Stimulated activated CD4-positive, alpha-beta T cell treated with anti-CD3 and anti-CD28 coated beads, TNF-alpha, amount 100 ng/mL, for 24 hours (primary cell): ENCODE results near the gene HGF.

Experiments
- DNase-seq, 3 experiments: peaks; one replicate each; pipeline ENCODE4 v3.0.0-alpha.2; 2020; ENCODE audit warnings: low read depth in 3 of 3

Gene HGF

DNA sequence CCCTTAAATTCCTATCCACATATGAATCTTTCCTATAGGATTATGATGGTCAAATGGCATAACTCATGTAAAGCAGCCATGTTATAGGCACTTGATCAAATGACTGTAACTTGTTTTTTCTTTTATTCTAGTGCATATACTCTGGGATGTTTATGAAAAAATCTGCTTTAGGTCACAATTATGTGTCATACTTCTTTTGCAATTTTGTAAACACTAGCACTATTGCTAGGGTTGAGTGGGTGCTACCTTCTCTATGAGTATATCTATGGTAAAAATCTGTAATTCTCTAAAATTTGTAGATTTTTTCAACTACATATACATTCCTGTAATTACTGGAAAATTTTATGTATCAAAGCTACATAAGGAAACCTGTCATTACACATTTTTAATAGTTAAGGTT lies 50.0 kb downstream of the HGF start:
- DNase-seq = no peak

DNA sequence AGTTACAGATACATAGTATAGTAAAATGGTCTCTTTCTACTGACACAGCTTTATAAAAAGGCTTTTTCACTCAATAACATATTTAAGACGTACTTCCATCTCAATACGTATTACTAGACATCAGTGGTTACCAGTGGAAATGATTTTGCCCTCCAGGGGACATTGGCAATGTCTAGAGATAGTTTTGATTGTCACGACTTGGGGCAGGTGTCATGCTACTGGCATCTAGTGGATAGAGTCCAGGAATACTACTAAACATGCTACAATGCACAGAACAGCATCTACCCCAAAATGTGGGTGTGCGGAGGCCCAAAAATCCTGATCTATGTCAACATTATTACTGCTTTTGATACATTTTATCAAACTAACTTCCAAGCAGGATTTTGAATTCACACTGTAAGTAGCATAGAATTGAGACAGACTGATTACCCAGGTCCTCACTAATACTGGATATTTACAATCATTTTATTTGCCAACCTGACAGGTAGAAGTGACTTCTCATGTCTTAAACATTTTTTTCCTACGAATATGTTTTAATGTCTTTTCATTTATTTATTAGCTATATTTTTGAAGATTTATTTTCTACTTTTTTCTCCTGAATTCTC lies 53.8 kb downstream of the HGF start:
- no peak for DNase-seq

DNA sequence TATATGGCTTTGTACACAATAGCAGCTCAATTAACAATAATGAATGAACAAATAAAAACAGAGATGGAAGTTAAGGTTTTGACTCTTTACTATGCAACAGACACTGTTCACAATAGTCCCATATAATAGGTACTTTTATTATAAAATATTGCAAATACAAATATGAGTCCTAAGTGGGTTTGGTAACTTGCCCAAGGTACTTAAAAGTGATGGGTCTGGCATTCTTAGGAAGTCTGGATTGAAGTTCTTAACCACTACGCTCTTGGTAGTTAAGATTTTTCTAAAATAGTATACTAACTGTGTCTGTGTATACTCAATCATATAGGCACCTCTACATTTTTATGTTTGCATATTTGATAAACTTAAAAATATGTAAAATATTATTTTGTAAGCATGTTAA lies 55.5 kb downstream of the HGF start:
- DNase-seq = no peak

DNA sequence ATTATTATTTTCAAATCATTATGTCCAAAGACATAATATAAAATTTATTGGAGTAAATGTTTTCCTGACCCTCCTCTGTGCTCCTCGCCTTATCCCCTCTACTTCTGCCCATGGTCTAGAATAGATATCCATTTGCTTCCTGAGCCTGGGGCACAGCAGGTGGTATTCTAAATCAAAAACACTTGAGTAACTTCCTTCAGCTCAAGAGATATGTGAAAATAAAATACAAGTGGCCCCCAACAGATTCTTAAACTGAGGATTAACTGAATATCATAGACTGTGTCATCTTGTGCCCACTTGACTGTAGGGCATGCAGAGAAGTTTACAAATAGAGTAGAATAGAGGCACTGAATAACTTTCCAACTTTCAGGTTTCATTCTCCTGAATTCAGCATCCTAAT lies 59.1 kb downstream of the HGF start:
- no peak for DNase-seq

DNA sequence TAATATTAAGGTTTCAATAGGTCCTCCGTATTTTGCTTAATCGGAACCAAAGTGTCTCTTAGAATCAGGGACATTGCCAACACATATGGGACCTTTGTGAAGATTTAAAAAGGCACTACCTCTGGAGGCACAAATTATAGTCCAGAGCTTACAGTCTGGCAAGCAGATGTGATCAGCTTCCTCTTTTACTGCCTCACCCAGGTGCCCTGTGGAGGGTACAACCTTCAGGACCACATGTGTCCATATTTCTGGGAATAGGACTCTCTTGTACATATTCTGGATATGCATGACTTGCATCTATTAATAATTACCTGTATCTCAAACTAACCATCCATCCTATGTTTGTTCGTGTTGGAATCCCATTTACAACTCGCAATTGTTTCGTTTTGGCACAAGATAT lies 60.0 kb downstream of the HGF start:
- DNase-seq = no peak

DNA sequence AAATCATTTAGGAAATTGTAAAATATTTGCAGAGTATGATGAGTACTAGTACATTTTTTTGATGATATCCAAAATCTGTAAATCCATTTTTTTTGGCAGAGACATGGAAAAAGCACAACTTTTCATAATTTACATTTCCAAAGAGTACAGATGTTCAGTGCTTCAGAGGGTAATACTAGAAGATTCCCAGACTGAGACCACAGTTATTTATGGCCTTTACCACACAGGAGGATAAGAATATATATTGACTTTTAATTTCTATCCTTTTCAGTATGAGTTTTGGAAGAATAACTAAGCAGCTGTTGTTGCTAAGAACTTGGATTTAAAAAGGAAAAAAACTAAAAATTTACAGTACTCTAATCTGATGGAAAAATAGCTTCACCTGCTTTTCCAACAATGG lies 61.9 kb downstream of the HGF start:
- DNase-seq = no peak

DNA sequence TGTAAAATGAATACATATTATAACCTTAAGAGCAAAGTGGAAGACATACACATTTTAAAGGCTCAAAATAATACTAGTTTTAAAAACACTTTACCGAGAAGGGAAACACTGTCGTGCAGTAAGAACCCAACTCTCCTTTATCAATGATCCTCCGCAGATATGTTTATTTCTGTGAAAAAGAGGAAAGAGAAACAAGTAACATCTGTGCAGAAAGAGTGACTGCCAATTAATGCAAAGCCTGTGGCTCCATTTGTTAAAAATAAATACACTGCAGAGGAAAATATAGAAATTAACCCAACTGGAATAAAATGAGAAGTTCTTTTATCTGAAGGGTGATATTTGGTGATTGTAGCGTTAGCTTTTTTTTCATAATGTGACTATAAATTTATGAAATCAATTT lies 62.7 kb downstream of the HGF start:
- DNase-seq = no peak

DNA sequence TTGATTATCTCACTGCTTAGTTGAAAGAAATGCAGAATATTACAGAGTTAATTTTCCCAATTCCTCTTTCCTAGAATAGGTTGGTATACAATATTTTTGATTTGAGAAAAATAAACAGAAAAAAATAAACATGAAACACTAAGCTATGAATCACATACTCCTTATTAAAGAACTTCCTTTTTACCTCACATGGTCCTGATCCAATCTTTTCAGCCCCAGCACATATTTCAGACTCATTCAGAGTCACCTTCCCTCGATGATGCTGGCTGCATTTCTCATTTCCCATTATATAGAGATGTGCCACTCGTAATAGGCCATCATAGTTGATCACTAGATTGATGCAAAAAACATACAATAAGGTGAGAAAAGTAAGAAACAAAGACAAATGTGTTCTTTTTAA lies 64.6 kb downstream of the HGF start:
- DNase-seq = no peak

DNA sequence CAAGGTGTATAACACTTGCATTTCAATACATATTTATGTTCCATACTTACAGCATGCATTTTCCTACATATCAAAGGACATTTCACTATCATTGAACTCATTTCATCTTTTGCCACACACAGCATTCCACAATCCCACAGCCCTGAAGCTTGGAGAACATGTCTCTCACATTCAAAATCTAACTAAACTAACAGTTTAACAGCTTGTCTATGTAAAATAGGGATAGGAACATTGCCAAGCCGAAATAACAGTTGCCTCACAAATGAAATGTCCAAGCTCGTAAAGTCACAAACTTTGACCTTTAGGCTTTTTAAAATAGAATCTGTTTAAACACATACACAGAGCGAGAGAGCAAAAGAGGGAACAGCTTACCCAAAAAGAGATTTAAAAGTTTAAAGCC lies 65.3 kb downstream of the HGF start:
- no peak for DNase-seq

DNA sequence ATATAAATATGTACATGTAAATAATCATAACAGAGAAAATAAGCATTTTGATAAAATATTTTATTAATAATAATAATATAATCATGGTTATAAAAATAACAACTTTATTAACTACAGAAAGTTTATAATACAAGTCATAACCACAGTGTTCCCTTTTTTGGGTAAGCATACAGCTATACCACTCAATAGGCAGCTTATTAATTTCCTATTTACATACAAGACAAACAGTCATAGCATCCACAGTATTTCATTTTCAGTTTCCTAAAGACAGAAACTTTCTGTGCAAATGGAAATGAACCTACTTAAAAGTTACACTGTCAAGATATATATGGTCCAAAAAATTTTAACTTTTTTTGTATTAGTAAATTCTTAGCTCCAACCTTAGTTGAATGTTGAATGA lies 70.9 kb downstream of the HGF start:
- no peak for DNase-seq

DNA sequence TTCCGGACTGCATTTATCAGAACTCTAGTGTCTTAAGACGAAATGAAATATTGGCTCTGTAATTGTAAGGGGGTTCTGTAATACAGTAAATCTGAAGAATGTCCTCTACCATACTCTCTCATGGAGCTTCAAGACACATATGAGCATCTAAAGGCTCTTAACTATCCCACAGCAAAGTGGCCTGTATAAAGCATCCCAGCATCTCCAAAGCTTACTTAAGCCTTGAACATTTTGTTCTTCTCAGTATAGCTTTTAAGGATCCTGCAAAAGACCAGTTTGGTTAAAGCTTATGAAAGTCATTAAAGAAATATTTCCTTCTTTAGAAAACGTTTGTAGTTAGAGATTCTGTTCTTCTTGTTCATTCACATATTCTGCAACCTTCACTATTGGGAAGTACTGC lies 75.1 kb downstream of the HGF start:
- no peak for DNase-seq

DNA sequence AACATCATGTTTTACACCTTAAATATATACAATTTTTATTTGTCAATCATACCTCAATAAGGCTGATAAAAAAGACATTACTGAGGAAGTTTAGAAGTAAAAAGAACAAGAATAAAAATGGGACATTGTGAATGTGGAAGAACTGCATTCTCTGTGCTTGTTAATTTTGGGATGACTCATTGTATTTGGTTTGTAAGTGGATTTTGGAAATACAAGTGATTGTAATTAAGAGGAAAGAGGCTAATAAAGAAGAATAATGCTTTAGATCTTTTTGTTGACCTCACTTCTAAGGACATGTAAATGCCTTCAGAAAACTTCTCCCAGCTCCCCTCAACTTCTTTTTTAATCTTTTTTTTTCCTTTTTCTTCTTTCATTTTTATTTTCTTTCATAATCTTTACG lies 76.0 kb downstream of the HGF start:
- DNase-seq = no peak

DNA sequence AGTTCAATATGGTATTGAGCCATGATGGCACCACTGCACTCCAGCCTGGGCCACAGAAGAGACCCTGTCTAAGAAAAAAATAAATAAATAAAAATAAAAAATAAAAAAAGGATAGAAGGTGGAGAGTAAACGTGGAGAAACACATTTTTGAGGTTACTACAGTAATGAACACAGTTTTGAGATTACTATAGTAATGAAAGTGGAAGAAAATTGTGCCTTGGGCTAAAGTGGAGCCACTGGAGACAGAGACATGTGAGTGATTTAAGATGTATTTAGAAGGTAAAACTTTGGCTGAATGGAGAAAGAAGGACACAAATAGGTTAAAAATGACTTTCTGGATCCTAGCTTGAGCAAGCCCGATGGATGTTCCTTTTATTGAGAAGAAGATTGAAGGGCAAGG lies 76.8 kb downstream of the HGF start:
- no peak for DNase-seq

DNA sequence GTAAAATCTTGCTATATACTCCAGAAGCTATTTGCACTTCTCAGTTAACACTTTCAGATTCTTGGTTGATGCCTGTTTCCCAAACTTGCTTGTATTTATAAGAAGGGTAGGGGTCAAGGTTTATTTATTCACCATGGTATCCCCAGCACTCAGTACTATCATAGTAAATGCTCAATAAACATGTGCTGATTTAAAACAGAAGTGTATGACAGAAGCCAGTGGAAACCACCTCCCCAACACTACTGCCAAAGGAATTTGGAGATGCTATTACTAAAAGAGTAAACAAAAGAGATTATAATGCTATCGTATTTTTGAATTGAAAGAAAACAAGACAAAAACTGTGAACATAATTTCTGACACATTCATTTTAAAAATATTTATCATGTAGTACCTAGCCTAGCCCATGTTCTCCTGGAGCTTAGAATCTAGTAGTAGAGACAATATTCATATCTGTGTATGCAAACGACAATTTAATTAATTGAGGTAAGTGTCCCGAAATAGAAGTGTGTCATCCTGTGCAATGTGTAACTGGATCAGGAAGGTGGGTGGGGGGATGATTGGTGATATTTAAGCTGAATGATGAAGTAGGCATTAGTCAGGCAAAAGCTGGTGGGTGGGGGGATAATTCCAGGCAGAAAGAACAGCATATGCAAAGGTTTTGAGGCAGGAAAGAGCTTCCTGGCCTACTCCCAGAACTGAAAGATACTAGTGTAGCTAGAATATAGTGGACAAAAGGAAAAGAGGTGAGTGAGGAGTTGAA lies 77.5 kb downstream of the HGF start:
- DNase-seq = no peak

DNA sequence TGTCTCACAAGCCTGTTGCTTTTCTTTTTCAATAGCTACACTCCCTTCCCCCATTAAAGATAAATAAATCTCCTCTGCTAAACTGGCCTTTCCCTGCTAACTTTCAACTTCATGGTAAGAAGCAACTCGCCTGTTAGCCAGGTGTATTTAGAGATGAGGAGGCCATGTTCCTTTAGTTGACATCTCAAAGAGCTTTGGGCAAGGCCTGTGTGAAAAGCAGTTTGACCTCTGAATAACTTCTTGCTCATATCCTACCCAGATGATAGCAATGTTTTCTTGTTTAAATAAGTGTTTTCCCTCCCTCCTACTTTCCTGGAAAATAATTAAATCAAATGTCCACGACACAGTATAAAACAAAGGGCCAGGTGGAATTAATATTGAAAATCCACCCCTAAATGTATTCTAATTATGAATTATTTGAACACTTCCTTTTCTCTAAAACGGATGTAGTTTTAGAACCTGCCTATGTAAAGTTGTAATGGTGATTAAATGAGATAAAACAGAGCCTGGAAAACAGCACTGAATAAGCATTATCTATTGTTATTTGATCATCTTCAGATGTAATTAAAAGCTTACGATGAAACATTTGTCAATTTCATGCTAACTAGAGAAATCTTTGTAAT lies 78.5 kb downstream of the HGF start:
- DNase-seq = no peak

DNA sequence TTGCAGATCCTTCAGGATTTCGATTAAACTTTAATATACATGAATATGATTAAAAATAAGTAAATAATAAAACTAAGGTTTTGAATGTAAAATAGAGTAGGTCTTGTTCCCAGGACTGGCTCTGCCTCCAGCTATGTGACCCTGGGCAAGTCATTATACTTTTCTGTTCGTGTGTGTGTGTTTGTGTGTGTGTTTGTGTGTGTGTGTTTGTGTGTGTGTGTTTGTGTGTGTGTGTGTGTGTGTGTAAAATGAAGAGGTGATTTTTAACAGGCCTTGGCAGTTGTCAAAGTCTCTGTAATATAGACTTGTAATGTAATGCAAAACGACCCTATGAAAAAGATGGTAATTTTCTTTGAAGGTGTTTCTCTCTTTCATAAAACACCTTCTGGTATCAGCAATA lies 79.2 kb downstream of the HGF start:
- DNase-seq = no peak

DNA sequence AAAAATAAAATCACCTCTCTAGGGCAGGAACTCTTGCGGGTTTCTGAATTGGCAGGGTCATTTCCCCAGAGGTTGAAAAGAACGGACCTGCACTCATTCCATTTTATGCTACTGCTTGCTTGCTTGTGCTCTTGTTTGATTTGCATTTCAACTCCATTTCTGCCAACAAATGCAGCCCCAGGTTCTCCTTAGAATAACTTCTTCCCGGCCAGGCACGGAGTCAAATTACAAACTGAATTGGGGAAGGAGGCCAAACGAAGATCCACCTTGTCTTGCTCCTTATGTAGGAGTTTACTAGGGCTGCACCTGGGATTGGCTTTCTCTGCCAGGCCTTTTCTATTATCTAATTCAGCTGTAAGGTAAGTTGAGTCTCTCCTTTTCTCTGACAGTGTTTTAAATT lies 79.6 kb downstream of the HGF start:
- DNase-seq = no peak

DNA sequence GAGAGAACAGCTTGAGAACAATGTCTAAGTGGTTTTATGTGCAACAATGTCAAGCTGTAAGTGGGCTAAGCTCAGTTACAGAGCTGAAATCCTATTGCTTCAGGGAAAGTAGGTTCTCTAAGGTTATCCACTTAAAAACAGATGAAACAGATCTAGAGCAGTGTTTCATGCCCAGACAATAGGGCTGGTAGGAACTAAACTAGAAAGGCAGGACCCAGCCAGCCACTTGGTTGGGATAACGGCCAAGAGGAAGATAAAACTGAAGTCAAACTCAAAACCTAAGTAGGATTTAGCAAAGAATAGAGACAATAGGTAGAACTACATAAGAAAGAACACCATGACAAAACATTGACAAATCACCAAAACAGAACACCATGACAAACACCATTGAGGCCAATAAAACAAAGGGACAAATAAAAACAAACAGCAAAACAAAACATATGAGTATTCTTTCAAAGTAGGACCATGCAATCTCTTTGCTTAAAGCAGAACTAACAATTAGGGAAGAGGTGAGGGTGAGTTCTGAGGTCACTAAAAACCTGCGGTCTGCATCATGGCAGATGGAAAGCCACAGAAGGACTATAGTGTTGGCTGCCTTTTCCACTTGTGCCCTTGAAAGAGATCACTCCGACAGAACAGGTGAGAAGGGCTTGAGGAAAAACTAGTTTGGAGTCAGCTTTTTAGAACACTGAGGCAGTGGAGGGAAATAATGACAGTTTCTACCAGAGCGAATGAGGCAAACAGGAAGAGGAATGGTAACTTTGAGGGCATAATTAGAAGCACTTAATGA lies 81.0 kb downstream of the HGF start:
- DNase-seq = no peak

DNA sequence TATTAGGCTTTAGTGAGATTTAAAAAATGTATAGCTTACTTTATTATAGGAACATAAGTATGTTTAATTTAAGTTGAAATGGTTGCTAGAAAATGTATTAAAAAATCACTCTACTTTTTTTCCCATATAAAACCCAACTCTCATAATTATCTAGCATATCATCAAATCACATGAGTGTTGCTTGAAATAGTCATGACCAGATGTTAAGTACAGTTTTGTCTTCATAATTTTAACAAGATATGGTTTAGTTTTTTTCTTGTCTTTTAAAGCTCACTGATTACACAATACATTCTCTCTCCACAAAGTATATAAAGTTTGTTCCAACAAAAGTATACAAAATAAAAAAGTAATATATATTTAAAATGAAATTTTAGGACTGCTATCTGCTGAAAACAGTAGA lies 82.8 kb downstream of the HGF start:
- DNase-seq = no peak

DNA sequence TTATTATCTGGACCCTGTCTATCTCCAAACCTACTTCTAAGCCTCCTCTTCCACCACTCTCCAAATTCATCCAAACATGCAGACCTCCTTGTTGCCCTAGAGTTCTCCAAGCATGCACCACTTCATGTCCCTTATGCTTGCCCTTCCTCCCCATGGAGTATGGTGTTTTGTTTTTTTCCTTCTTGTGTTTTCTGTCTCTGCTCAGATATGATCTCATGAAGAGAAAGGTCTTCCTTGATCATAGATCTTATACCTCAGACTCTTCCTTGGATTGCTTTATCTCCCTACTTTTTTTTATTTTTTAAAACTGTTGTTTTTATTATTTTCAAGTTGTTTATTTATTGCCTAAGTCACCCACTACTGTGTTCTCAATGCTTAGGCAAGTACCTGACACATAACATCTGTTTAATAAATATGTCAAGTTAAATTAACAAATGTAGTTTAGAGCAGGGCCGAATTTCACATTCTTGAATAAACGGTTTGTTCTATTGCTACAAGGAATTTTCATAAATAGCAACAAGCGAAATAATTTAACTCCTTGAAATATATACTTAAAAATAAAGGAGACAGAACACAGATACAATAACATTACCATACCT lies 84.5 kb downstream of the HGF start:
- no peak for DNase-seq

DNA sequence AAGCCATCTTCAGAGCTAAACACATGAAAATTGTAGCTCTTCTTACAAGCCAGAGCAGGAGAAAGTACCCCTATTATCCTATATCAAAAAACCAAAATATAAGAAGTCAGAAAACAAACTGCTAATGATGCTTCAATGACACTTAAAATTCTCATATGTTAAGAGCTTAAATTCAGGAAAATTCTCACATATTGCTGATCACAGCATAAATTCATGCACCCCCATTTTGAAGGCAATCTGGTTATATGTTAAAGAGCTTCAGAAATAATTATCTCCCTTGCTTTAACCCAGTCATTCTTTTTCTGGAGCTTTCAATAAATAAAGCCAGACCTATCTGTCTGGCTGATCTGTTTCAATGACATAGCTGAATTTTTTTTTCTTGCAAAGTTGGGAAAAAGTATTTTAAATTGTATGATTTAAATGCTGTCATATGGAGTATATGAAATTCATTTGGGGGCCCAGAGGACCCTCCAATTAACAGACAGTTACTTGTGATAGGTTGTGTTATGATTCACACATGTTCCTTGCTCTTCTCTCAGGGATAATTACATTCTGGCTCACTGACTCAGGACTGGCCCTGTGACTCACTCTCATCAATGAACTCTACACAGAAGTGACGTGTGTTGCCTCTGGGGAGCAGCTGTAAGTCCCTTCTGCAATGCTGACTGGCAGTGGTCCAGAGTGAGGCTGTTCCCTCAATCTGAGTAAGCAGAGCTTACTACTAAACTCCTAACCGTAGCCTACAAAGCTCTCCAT lies 85.2 kb downstream of the HGF start:
- no peak for DNase-seq

DNA sequence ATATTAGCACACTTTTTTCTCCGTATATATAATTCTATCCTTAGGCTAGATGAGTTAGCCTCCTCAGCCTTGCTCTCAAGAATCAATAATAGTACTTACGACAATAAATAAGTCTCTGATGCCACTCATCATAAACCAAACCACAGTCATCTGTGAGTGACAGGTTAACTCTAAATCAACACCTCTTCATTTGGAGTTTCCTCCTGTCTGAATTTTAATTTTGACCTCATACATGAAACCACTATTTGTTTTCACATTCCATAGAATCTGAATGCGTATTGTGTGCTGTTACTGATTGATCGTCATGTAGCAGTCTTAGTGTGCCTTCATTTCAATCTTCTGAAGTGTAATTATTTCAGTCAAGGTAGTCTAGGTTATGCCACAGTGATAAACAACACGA lies 85.8 kb downstream of the HGF start:
- DNase-seq = no peak
